Sigmoid colon (tissue), 7 donors: ENCODE data around the gene RRM2. TPM values are rescaled to one million over a fixed set of nuclear protein-coding genes. Genes with fewer than 3 reads are reported as not detected.

Experiments
- DNase-seq: peaks from one replicate; pipeline ENCODE4 v3.0.0-alpha.2; 2019
- H3K27ac ChIP-seq, 4 donors: fragments of 200-600 bp; sonication (generic); one replicate each; pipeline ENCODE4 v1.5.1; 2016 to 2019; ENCODE audit warnings: mild to moderate bottlenecking in 1 of 4
- H3K27me3 ChIP-seq, 3 donors: fragments of 200-600 bp; sonication (generic); one replicate each; pipeline ENCODE4 v1.5.1; 2019; ENCODE audit warnings: mild to moderate bottlenecking in 1 of 3
- H3K36me3 ChIP-seq, 4 donors: fragments of 200-600 bp; sonication (generic); one replicate each; pipeline ENCODE4 v1.5.1; 2016 to 2019
- H3K4me1 ChIP-seq, 4 donors: fragments of 200-600 bp; sonication (generic); one replicate each; pipeline ENCODE4 v1.5.1; 2017 to 2019
- H3K4me3 ChIP-seq, 4 donors: fragments of 200-600 bp; sonication (generic); one replicate each; pipeline ENCODE4 v1.5.1; 2017 to 2019; ENCODE audit warnings: mild to moderate bottlenecking in 2 of 4, moderate library complexity in 1 of 4
- H3K9me3 ChIP-seq, 4 donors: fragments of 200-600 bp in 3 of 4; sonication (generic) in 3 of 4; one replicate each; pipeline versions ENCODE4 v1.5.1 to v1.6.1; 2013 to 2019
- EP300 ChIP-seq, 4 donors: sonication (generic); formaldehyde crosslinking; IDR thresholded peaks; one replicate each; pipeline ENCODE4 v1.6.1; 2017; ENCODE audit warnings: antibody characterized with exemption in 4 of 4
- POLR2A ChIP-seq, 2 donors: fragments of 450-650 bp; IDR thresholded peaks; one replicate each; pipeline ENCODE4 v1.6.1; 2016; ENCODE audit warnings: antibody characterized with exemption in 2 of 2, mild to moderate bottlenecking in 2 of 2, moderate library complexity in 2 of 2
- POLR2AphosphoS5 ChIP-seq, 4 donors: sonication (generic); formaldehyde crosslinking; IDR thresholded peaks; one replicate each; pipeline ENCODE4 v1.6.1; 2017; ENCODE audit warnings: antibody characterized with exemption in 4 of 4
- WGBS, 2 donors: extraction: QIAGEN DNeasy Blood & Tissue Kit; methylation state at CpG; one replicate each; pipeline ENCODE4 v1.1.7; 2013; 5-methylcytosine and 5-hydroxymethylcytosine counted together
- intact Hi-C: fragments of 100-400 bp; cut with DNase I; formaldehyde crosslinking; loops from one replicate; pipeline ENCODE4 v1.15.1; 2023
- polyA plus RNA-seq, 3 donors: library from polyadenylated mRNA; stranded (reverse); fragments of 200-250 nt; gene quantifications; one replicate each; pipeline ENCODE4 v1.2.3, GENCODE V29; 2013
- total RNA-seq, 4 donors: library from RNA; depleted of rRNA; stranded (reverse); fragments of >200 nt; gene quantifications; one replicate each; pipeline ENCODE4 v1.1.0, GENCODE V29; 2016
- TF ChIP-seq, protein P1 (sequence below), 4 experiments: fragments of 450-650 bp in 3 of 4; fragments of 200-600 bp in 1 of 4; IDR thresholded peaks; one replicate each; pipeline ENCODE4 v1.5.1; 2016 to 2019; ENCODE audit warnings: antibody characterized with exemption in 4 of 4, mild to moderate bottlenecking in 3 of 4, moderate library complexity in 2 of 4
- donor health status: healthy with polysubstance abuse.
- donor health status: Bipolar disorder and iron deficiency.
- donor health status: healthy.

RRM2 gene
- total and polyA plus RNA-seq, 7 donors = 0.16 to 65.8 (median 6.9) TPM; not detected in 1

DNA sequence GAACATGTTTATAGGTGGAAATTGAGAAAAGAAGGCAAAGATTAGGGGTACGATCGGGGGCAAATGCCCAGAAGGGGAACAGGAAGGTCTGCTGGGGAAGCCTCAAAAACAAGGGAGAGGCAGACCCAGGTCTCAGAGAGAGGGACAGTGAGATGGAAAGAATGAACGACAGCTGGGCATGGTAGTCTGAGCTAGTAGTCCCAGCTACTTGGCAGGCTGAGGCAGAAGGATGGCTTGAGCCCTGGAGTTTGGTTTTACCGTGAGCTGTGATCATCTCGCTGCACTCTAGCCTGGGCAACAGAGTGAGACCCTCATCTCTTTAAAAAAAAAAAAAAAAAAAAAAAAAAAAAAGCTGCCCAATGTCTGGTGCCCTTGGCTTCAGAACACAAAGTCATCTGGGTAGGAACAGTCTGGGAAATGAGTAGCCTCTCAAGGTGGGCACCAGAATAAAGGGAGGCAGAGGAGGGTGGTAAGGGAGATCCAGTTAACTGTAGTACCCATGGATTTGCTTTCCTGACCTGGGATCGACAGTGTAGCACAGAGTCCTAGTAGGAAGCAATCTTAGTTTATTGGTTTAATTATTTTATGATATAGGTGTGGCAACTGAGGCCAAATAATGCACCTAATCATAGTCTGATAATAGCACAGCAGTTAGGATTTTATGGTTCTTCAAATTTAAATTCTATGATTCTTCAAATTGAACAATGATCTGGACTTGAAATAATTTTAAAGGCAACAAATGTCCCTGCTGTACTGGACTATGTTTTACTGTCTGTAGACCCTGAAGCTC, 3.5 kb downstream of the RRM2 start:
- 39 to 85% methylated on average over 6 of the region's 6 CpGs for WGBS, 2 donors
- Histone ChIP-seq H3K9me3 (no peaks in the 10 kb centered on the region), H3K27me3 (peaks cover 13 to 20% (median 18%) of the 10 kb centered on the region in 3 donors), H3K4me1 (peaks cover 0 to 28% (median 20%) of the 10 kb centered on the region in 4 donors), H3K4me3 (no peak overlapping the region), H3K27ac (no peak overlapping the region), H3K36me3 (no peaks in the 10 kb centered on the region)
- TF ChIP-seq EP300 (IDR thresholded peaks at IDR 0.05) (no peak), POLR2AphosphoS5 (IDR thresholded peaks at IDR 0.05) (no peak), POLR2A (IDR thresholded peaks at IDR 0.05) (no peak)
- TF ChIP-seq, protein P1, sequence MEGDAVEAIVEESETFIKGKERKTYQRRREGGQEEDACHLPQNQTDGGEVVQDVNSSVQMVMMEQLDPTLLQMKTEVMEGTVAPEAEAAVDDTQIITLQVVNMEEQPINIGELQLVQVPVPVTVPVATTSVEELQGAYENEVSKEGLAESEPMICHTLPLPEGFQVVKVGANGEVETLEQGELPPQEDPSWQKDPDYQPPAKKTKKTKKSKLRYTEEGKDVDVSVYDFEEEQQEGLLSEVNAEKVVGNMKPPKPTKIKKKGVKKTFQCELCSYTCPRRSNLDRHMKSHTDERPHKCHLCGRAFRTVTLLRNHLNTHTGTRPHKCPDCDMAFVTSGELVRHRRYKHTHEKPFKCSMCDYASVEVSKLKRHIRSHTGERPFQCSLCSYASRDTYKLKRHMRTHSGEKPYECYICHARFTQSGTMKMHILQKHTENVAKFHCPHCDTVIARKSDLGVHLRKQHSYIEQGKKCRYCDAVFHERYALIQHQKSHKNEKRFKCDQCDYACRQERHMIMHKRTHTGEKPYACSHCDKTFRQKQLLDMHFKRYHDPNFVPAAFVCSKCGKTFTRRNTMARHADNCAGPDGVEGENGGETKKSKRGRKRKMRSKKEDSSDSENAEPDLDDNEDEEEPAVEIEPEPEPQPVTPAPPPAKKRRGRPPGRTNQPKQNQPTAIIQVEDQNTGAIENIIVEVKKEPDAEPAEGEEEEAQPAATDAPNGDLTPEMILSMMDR (IDR thresholded peaks at IDR 0.05) = no peak
- no peak for DNase-seq
- intact Hi-C loops = no loop called here

- peaks cover 0 to 22% (median 17%) of the 10 kb centered on the region in 4 donors for H3K4me1 ChIP-seq
- no peak for TF ChIP-seq POLR2AphosphoS5 (IDR thresholded peaks at IDR 0.05)
- TF ChIP-seq, protein P1 (IDR thresholded peaks at IDR 0.05) = no peak
- TF ChIP-seq EP300 (IDR thresholded peaks at IDR 0.05) = no peak
- WGBS, 2 donors = 19 to 67% methylated on average over 5 of the region's 5 CpGs
- H3K4me3 ChIP-seq = no peak overlapping the region
- H3K36me3 ChIP-seq = no peaks in the 10 kb centered on the region
- peak; percentile 18 for DNase-seq
- no peak overlapping the region for H3K27ac ChIP-seq
- peaks cover 13 to 20% (median 18%) of the 10 kb centered on the region in 3 donors for H3K27me3 ChIP-seq
- intact Hi-C loops = no loop called here
- no peaks in the 10 kb centered on the region for H3K9me3 ChIP-seq
Measured at GRCh38 chr2:10126632-10127026, 4.1 kb downstream of the RRM2 start.

- Histone ChIP-seq H3K36me3 (no peaks in the 10 kb centered on the region), H3K27me3 (peaks cover 4 to 11% (median 9%) of the 10 kb centered on the region in 3 donors), H3K27ac (no peak overlapping the region), H3K4me1 (peaks cover 0 to 4% (median under 1%) of the 10 kb centered on the region in 4 donors), H3K9me3 (no peaks in the 10 kb centered on the region), H3K4me3 (no peak overlapping the region)
- no peak for TF ChIP-seq POLR2A (IDR thresholded peaks at IDR 0.05)
- TF ChIP-seq, protein P1 (IDR thresholded peaks at IDR 0.05) = no peak
- TF ChIP-seq POLR2AphosphoS5 (IDR thresholded peaks at IDR 0.05) = no peak
- TF ChIP-seq EP300 (IDR thresholded peaks at IDR 0.05) = no peak
- intact Hi-C loops = no loop called here
- no peak for DNase-seq
Measured at GRCh38 chr2:10128420-10128819, 5.9 kb downstream of the RRM2 start.

- intact Hi-C loops = no loop called here
- Histone ChIP-seq H3K4me3 (no peak overlapping the region), H3K4me1 (peaks cover 0 to 3% (median 0%) of the 10 kb centered on the region in 4 donors), H3K36me3 (no peaks in the 10 kb centered on the region), H3K27me3 (peaks cover 0 to under 1% (median 0%) of the 10 kb centered on the region in 3 donors), H3K9me3 (no peaks in the 10 kb centered on the region), H3K27ac (no peak overlapping the region)
- WGBS, 2 donors = 38 to 73% methylated on average over 3 of the region's 3 CpGs
- TF ChIP-seq POLR2AphosphoS5 (IDR thresholded peaks at IDR 0.05) (no peak), POLR2A (IDR thresholded peaks at IDR 0.05) (no peak), EP300 (IDR thresholded peaks at IDR 0.05) (no peak)
- TF ChIP-seq, protein P1 (IDR thresholded peaks at IDR 0.05) = no peak
- DNase-seq = no peak
Measured at GRCh38 chr2:10129490-10129889, 7.0 kb downstream of the RRM2 start.
